NB4 (cell line): Measurements from ENCODE around the gene SLC4A2.

Experiments
- CTCF ChIP-seq: IDR thresholded peaks from one replicate; pipeline ENCODE4 v1.5.1; 2012; ENCODE audit warnings: low read depth, low read length
- MAX ChIP-seq: IDR thresholded peaks from 2 replicates; pipeline ENCODE4 v1.6.1; 2011; ENCODE audit warnings: low read depth, low read length
- MYC ChIP-seq: IDR thresholded peaks from 2 replicates; pipeline ENCODE4 v1.6.1; 2011; ENCODE audit warnings: low read depth, low read length
- POLR2A ChIP-seq: IDR thresholded peaks from 2 replicates; pipeline ENCODE4 v1.6.1; 2011; ENCODE audit warnings: mild to moderate bottlenecking; ENCODE audit not compliant: insufficient read length; ENCODE audit errors: extremely low read depth

- TF ChIP-seq POLR2A, result no peak
- TF ChIP-seq CTCF, result no peak
- no peak for TF ChIP-seq MYC
- no peak for TF ChIP-seq MAX
Measured at GRCh38 chr7:151095123-151095797, 35.9 kb downstream of the SLC4A2 start.
